GM23248 (cell line): ENCODE data around the gene GARIN3. TPM values are rescaled to one million over a fixed set of nuclear protein-coding genes. Genes with fewer than 3 reads are reported as not detected.

Experiments used
- DNase-seq: peaks from one replicate; pipeline ENCODE4 v3.0.0-alpha.2; 2015
- H2AFZ ChIP-seq: fragments of 200-600 bp; sonication (generic); 2 replicates; pipeline ENCODE4 v1.6.1; 2016; ENCODE audit warnings: antibody characterized with exemption
- H3F3A ChIP-seq: fragments of 200-600 bp; sonication (generic); 2 replicates; pipeline ENCODE4 v1.6.1; 2016; ENCODE audit warnings: mild to moderate bottlenecking, antibody characterized with exemption, mixed run types; ENCODE audit not compliant: insufficient read depth
- H3K27ac ChIP-seq: fragments of 200-600 bp; sonication (generic); 2 replicates; pipeline ENCODE4 v1.5.1; 2016; ENCODE audit warnings: mild to moderate bottlenecking
- H3K27me3 ChIP-seq: fragments of 200-600 bp; sonication (generic); replicated peaks from 2 replicates; pipeline ENCODE4 v1.6.1; 2016; ENCODE audit warnings: mild to moderate bottlenecking; ENCODE audit not compliant: insufficient read depth
- H3K36me3 ChIP-seq: fragments of 200-600 bp; sonication (generic); 2 replicates; pipeline ENCODE4 v1.6.1; 2016; ENCODE audit warnings: low read depth, mild to moderate bottlenecking
- H3K4me1 ChIP-seq: fragments of 200-600 bp; sonication (generic); 2 replicates; pipeline ENCODE4 v1.6.1; 2016; ENCODE audit warnings: mild to moderate bottlenecking; ENCODE audit not compliant: insufficient read depth
- H3K4me2 ChIP-seq: fragments of 200-600 bp; sonication (generic); one replicate; pipeline ENCODE4 v1.6.1; 2016; ENCODE audit warnings: mild to moderate bottlenecking; ENCODE audit not compliant: unreplicated experiment
- H3K4me3 ChIP-seq: fragments of 200-600 bp; sonication (generic); 2 replicates; pipeline ENCODE4 v1.5.1; 2016; ENCODE audit warnings: mild to moderate bottlenecking
- H3K79me2 ChIP-seq: fragments of 200-600 bp; sonication (generic); 2 replicates; pipeline ENCODE4 v1.6.1; 2016; ENCODE audit warnings: mild to moderate bottlenecking; ENCODE audit not compliant: insufficient read depth
- H3K9ac ChIP-seq: fragments of 200-600 bp; sonication (generic); 2 replicates; pipeline ENCODE4 v1.6.1; 2016; ENCODE audit warnings: mild to moderate bottlenecking
- H3K9me2 ChIP-seq: fragments of 200-600 bp; sonication (generic); 2 replicates; pipeline ENCODE4 v1.6.1; 2016; ENCODE audit warnings: mixed run types, mild to moderate bottlenecking, moderate library complexity; ENCODE audit not compliant: insufficient read depth
- H3K9me3 ChIP-seq: fragments of 200-600 bp; sonication (generic); one replicate; pipeline ENCODE4 v1.6.1; 2017; ENCODE audit warnings: low read depth
- H4K20me1 ChIP-seq: fragments of 200-600 bp; sonication (generic); 2 replicates; pipeline ENCODE4 v1.6.0; 2016; ENCODE audit not compliant: insufficient read depth
- EZH2 ChIP-seq: fragments of 200-600 bp; sonication (generic); IDR thresholded peaks from 2 replicates; pipeline ENCODE4 v1.6.1; 2018; ENCODE audit warnings: antibody characterized with exemption, mild to moderate bottlenecking; ENCODE audit not compliant: insufficient read depth, poor library complexity, severe bottlenecking
- EZH2phosphoT487 ChIP-seq: fragments of 200-600 bp; sonication (generic); IDR thresholded peaks from 2 replicates; pipeline ENCODE4 v1.6.1; 2018; ENCODE audit warnings: antibody characterized with exemption, moderate library complexity, mild to moderate bottlenecking, low read depth; ENCODE audit not compliant: insufficient read depth
- WGBS, 2 experiments: methylation state at CpG; one replicate each; pipeline ENCODE4 v1.1.6; 2015 to 2017; ENCODE audit warnings: low lambda C conversion rate in 2 of 2, low coverage in 1 of 2; ENCODE audit errors: missing lambda C conversion rate in 2 of 2; 5-methylcytosine and 5-hydroxymethylcytosine counted together
- in situ Hi-C: fragments of 300-500 bp; cut with MboI; formaldehyde crosslinking; loops from 2 replicates; pipeline ENCODE4 v1.15.0; 2020
- polyA plus RNA-seq: library from polyadenylated mRNA; unstranded; fragments of >200 nt; fragmentation: Nextera tagmentation; extraction: Ambion mirVana; gene quantifications from 2 replicates; pipeline ENCODE4 v1.2.1, GENCODE V29; 2016
- total RNA-seq: library from RNA; depleted of rRNA; stranded (reverse); fragments of >200 nt; shearing (Covaris generic); gene quantifications from 2 replicates; pipeline ENCODE4 v1.2.3, GENCODE V29; 2014; rRNA removed

Gene GARIN3
- total RNA-seq (not detected in 2 replicates), polyA plus RNA-seq (not detected in 2 replicates)

- TF ChIP-seq EZH2phosphoT487 (no peak), EZH2 (no peak)
- no peak within 1 kb of the TSS for H3K4me2 ChIP-seq
Observed at GRCh38 chr5:157166214-157167213, at the start of gene GARIN3. Gene GARIN3 (minus strand): TSS chr5:157166264. CDS start chr5:157166168, 96 bp downstream.

GRCh38 chr5:157215514-157216167, 49.6 kb upstream of the GARIN3 start:
- no peak for DNase-seq

More at GRCh38 chr5:157166214-157167213, at the start of gene GARIN3:
- H3K27me3 ChIP-seq, result peaks cover 21% of the 10 kb centered on the region; the same call in 1 of the 2 replicates
- no peaks in the 10 kb centered on the region for H3K36me3 ChIP-seq
- H2AFZ ChIP-seq, result no peak within 1 kb of the TSS
- no peaks in the 10 kb centered on the region for H3K9me2 ChIP-seq
- H3K4me3 ChIP-seq, result no peak within 1 kb of the TSS
- H3K79me2 ChIP-seq, result no peaks in the 10 kb centered on the region
- in situ Hi-C loops, result no loop called here
- WGBS, 2 experiments, result 58 to 71% methylated on average over 7 of the region's 7 CpGs
- H3K9me3 ChIP-seq, result no peaks in the 10 kb centered on the region
- H4K20me1 ChIP-seq, result no peaks in the 10 kb centered on the region
- H3K27ac ChIP-seq, result no peak within 1 kb of the TSS
- H3F3A ChIP-seq, result no peaks in the 10 kb centered on the region
- no peak for DNase-seq
- 0 out of 2 replicates have a peak, but pooled peaks cover 4% of the 10 kb centered on the region for H3K4me1 ChIP-seq
- no peak within 1 kb of the TSS for H3K9ac ChIP-seq

DNA sequence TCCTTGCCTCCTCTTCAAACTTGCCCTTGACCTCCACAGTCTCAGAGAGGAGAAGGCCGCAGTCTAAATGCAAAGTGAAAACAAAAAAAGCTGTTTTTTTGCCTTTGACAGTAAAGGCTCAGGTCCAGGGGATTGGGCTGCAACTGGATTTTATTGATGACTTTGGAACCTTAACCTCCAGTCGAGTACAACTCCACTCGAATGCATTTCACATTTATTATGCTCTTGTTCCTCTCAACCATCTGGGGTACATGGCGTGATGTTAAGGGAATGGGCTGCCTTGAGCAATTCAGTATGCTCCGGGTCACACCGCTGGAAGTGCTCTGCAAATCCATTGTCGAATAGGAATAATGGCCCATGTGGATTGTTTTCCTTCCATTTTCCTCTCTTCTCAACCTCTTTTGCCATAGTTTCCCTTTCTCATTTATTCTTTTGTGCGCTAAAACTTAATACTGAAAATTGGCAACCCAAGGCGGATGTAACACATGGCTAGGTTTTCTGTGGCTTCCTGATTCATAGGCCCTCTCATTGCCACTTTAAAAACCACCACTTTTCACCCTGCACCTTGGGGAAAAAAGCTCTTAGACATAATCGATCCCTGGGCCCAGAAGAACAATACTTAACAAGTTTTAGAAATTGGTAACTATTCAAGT, 48.9 kb upstream of the GARIN3 start:
- Histone ChIP-seq H3K9me2 (no peaks in the 10 kb centered on the region), H3K79me2 (no peaks in the 10 kb centered on the region), H3K27ac (no peak overlapping the region), H2AFZ (no peak overlapping the region), H3K9ac (no peak overlapping the region), H4K20me1 (no peaks in the 10 kb centered on the region), H3K9me3 (no peaks in the 10 kb centered on the region), H3K4me2 (no peak overlapping the region), H3K4me3 (no peak overlapping the region), H3K4me1 (no peaks in the 10 kb centered on the region), H3K27me3 (no peaks in the 10 kb centered on the region), H3K36me3 (no peaks in the 10 kb centered on the region), H3F3A (no peaks in the 10 kb centered on the region)
- no peak for TF ChIP-seq EZH2phosphoT487
- no peak for TF ChIP-seq EZH2
- WGBS, 2 experiments, result 64 to 67% methylated on average over 10 of the region's 10 CpGs
- no peak for DNase-seq
- in situ Hi-C loops, result no loop called here

More at GRCh38 chr5:157215514-157216167, 49.6 kb upstream of the GARIN3 start:
- Histone ChIP-seq H3K4me3 (no peak overlapping the region), H3K9me2 (no peaks in the 10 kb centered on the region), H2AFZ (no peak overlapping the region), H3K36me3 (no peaks in the 10 kb centered on the region), H3K9me3 (no peaks in the 10 kb centered on the region), H4K20me1 (no peaks in the 10 kb centered on the region), H3K79me2 (no peaks in the 10 kb centered on the region), H3K9ac (no peak overlapping the region), H3K4me2 (no peak overlapping the region), H3K4me1 (no peaks in the 10 kb centered on the region), H3K27ac (no peak overlapping the region), H3F3A (no peaks in the 10 kb centered on the region), H3K27me3 (no peaks in the 10 kb centered on the region)
- in situ Hi-C loops, result no loop called here
- WGBS, 2 experiments, result 63 to 76% methylated on average over 5 of the region's 5 CpGs
- TF ChIP-seq EZH2, result no peak
- no peak for TF ChIP-seq EZH2phosphoT487

GRCh38 chr5:157214415-157214814, 48.4 kb upstream of the GARIN3 start:
- H3K9me3 ChIP-seq, result no peaks in the 10 kb centered on the region
- H3K4me1 ChIP-seq, result no peaks in the 10 kb centered on the region
- no peaks in the 10 kb centered on the region for H3K79me2 ChIP-seq
- H2AFZ ChIP-seq, result no peak overlapping the region
- no peak overlapping the region for H3K9ac ChIP-seq
- no peak overlapping the region for H3K4me2 ChIP-seq
- TF ChIP-seq EZH2 (no peak), EZH2phosphoT487 (no peak)
- H4K20me1 ChIP-seq, result no peaks in the 10 kb centered on the region
- H3F3A ChIP-seq, result no peaks in the 10 kb centered on the region
- no peak for DNase-seq
- no peaks in the 10 kb centered on the region for H3K27me3 ChIP-seq
- in situ Hi-C loops, result no loop called here
- no peak overlapping the region for H3K4me3 ChIP-seq
- H3K9me2 ChIP-seq, result no peaks in the 10 kb centered on the region
- H3K36me3 ChIP-seq, result no peaks in the 10 kb centered on the region
- H3K27ac ChIP-seq, result no peak overlapping the region
